GM18867 (cell line): Measurements from ENCODE around the gene GNG14.
"Not testable (repeated sequence)": the region's sequence is repeated elsewhere in the genome, so short reads cannot be mapped to it uniquely, and the experiment has no call there.

ENCODE experiments used
- ATAC-seq: cut with Tn5 transposase; IDR thresholded peaks from one replicate; pipeline ENCODE4 v1.9.1; 2021; ENCODE audit warnings: mild to moderate bottlenecking, moderate library complexity; ENCODE audit not compliant: unreplicated experiment

Gene GNG14

DNA sequence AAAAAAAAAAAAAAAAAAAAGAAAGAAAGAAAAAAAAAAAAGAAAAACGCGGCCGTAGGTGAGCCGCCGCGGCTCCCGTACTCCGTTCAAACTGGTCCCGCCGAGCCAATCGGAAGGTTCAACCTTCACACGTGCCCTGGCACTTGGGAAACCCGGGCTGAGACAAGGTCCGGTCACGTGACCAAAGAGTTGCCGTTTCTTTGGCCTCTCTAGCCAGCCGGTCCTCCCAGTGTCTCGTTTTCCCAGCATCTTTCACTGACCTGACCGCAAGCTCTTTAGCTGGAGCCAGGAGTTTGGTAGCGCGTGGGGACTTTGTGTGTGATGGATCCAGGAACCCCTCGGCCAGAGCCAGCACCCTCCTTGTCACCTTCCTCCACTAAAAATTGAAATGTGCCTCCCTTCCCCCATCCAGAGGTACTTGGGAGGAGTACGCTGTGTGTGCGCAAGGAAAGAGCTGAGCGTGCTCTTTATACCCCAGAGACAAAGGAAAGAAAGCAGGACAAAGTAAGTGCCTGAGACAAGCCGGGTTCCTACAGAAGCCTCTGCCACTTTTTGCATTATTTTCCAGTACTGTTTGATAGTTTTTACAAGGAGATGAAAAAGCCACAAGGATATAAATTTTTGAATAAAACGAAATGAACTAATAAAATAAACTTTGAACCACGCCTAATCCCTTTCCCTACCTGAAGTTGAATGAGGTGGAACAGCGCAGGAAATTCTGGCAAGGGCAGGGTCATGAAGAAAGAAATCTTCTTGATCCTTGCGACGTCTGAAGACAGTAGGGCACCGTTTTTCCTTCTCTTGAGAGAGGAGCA lies 35.0 kb downstream of the GNG14 start:
- ATAC-seq = peak; percentile 76

DNA sequence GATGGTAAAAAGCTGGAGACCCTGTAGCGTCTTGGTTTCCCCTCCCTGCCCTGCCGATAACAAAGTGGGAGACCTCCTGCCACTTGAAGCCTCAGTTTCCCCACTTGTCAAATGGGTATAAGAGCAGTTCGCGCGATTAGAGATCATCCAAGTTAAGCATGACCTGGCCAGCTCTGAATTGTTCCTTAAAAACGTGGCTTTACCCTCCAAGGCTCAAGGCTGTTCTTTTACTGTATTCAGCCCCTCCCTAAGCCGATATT lies 35.5 kb downstream of the GNG14 start:
- no peak for ATAC-seq

- ATAC-seq = no peak
Observed at GRCh38 chr19:12723641-12724426, 36.0 kb downstream of the GNG14 start, which contains the start of gene TNPO2. Gene TNPO2 (minus strand): TSS chr19:12723932. CDS start chr19:12720977, 2,955 bp downstream.

GRCh38 chr19:12725612-12726011 lies 37.8 kb downstream of the GNG14 start:
- ATAC-seq = not testable (repeated sequence)

- ATAC-seq = no peak
Observed at GRCh38 chr19:12726988-12727316, 39.2 kb downstream of the GNG14 start.

GRCh38 chr19:12727745-12728433 lies 40.1 kb downstream of the GNG14 start:
- ATAC-seq = no peak

- no peak for ATAC-seq
Observed at GRCh38 chr19:12730064-12730463, 42.3 kb downstream of the GNG14 start.

DNA sequence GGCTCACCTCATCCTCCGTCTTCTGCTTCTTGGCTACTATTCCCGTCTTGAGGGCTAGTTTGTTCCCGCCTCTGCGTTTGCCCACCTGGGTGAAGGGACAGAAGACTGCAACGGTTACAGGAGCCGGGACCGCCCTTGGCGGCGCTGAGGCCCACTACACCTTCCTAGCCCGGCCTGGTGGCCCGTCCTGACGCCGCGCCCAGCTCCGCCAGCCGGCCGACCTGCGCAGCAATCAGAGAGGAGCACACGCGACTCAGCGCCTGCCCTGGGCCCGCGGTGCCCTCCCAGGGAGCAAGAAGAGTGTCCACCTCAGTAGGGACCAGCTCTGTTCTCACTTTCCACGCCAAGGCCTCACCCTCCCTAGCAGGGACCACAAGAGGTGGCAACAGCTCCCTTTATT lies 43.5 kb downstream of the GNG14 start:
- ATAC-seq = no peak

GRCh38 chr19:12733369-12734214 lies 45.8 kb downstream of the GNG14 start:
- no peak for ATAC-seq

DNA sequence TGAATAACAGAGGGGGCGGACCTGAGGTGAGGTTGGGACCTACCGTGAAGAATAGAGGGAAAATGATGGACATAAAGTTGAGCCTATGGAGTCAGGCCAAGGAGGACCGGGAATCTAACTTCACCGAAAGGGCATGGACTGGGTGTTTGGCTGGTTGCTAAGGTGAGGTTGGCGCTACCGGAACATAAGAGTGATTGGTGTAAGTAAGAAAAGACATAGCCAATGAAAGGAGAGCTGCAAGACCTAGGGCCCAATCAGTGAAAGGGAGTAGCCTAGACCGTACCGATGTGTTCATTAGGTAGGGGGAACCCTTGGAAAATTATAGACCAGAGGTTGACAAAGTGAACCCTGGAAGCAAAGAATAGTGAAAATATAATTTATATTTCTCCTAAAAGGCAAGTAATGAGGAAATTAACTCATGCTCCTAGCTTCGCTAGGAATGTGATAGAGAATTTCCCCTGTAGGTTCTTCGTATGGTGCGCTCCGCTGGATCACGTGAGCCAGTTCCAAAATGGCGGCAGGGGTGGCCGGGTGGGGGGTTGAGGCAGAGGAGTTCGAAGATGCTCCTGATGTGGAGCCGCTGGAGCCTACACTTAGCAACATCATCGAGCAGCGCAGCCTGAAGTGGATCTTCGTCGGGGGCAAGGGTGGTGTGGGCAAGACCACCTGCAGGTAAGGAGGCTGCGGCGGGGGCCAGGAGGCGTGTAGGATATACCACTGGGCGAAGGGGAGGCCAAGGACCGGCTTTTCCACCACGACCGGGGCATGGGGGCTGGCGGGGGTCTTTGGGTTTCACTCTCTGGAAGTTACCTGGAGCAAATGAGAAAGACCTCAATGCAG lies 49.4 kb downstream of the GNG14 start, which contains the start of gene GET3:
Gene GET3 (plus strand): TSS at position 503 of the 840 bp plus-strand sequence. CDS start 9 bp downstream, at position 512.
- peak; percentile 68 for ATAC-seq

- no peak for ATAC-seq
Observed at GRCh38 chr19:12737835-12738351, 50.1 kb downstream of the GNG14 start.
